ENCODE measurements around the gene CIB4. TPM values are rescaled to one million over a fixed set of nuclear protein-coding genes. Genes with fewer than 3 reads are reported as not detected.

CIB4 gene
- total RNA-seq, 1 donor from 2014 or later, result not detected

GRCh38 chr2:26564121-26564644 is 77.0 kb downstream of the CIB4 start:
- no peak for ATAC-seq

GRCh38 chr2:26563686-26564085 is 77.5 kb downstream of the CIB4 start:
- ATAC-seq, result no peak

- peak; percentile 27 for ATAC-seq
Observed at GRCh38 chr2:26562811-26563645, 78.1 kb downstream of the CIB4 start.

GRCh38 chr2:26561918-26562810 is 79.0 kb downstream of the CIB4 start:
- ATAC-seq, result peak; percentile 53

GRCh38 chr2:26561376-26561775 is 79.8 kb downstream of the CIB4 start:
- no peak for ATAC-seq

GRCh38 chr2:26560892-26561291 is 80.3 kb downstream of the CIB4 start:
- ATAC-seq, result no peak

GRCh38 chr2:26559556-26559955 is 81.6 kb downstream of the CIB4 start:
- ATAC-seq, result no peak

- no peak for ATAC-seq
Observed at GRCh38 chr2:26559044-26559405, 82.1 kb downstream of the CIB4 start.

- no peak for ATAC-seq
Observed at GRCh38 chr2:26558271-26559043, 82.7 kb downstream of the CIB4 start.

GRCh38 chr2:26557244-26557925 is 83.8 kb downstream of the CIB4 start:
- no peak for ATAC-seq

- ATAC-seq, result no peak
Observed at GRCh38 chr2:26556309-26557243, 84.6 kb downstream of the CIB4 start.

GRCh38 chr2:26555246-26556133 is 85.7 kb downstream of the CIB4 start:
- ATAC-seq, result peak; percentile 14

- no peak for ATAC-seq
Observed at GRCh38 chr2:26552641-26553374, 88.4 kb downstream of the CIB4 start.

GRCh38 chr2:26550276-26551015 is 90.7 kb downstream of the CIB4 start:
- ATAC-seq, result no peak

- ATAC-seq, result peak; percentile 57
Observed at GRCh38 chr2:26542676-26543505, 98.3 kb downstream of the CIB4 start.

- no peak for ATAC-seq
Observed at GRCh38 chr2:26542194-26542455, 99.0 kb downstream of the CIB4 start.

- no peak for ATAC-seq
Observed at GRCh38 chr2:26541401-26542193, 99.6 kb downstream of the CIB4 start.

Measured in esophagus mucosa (tissue), 1 donor.